ENCODE results near the gene PTHLH.

DNA sequence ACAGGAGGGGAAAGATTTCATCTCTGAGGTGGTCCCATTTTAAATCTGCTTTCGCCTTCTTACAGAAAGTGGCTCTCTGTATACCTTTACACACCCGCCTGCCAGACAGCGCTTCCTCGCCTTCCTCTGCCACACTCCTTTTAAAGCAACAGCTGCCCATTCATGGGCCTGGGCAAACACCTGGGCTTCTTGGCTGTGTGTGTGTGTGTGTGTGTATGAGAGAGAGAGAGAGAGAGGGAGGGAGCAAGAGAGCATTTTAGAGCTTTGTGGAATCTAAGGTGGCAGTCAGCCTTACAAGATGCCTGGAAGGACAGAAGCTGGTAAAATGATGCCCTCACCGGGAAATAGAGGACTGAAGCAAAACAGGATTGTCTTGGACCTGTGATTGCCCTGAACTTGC lies 20.0 kb downstream of the PTHLH start:
- no peak for TF ChIP-seq JUN (IDR thresholded peaks at IDR 0.05; ENCODE audit: borderline replicate concordance, insufficient read depth, insufficient read length, low read depth)
- TF ChIP-seq CTCF (IDR thresholded peaks at IDR 0.05; ENCODE audit: extremely low read depth in 1 of 2, insufficient read depth in 1 of 2, low read depth in 1 of 2, low read length in 2 of 2), result no peak
- no peak for TF ChIP-seq POLR2A (IDR thresholded peaks at IDR 0.05; ENCODE audit: low read depth, low read length)
- no peak for TF ChIP-seq POLR2AphosphoS5 (IDR thresholded peaks at IDR 0.05; ENCODE audit: insufficient read depth, low read depth, low read length)
- no peak for TF ChIP-seq MYC (IDR thresholded peaks at IDR 0.05; ENCODE audit: low read depth, low read length)
- TF ChIP-seq EZH2 (IDR thresholded peaks at IDR 0.05; ENCODE audit: borderline replicate concordance, low read depth, low read length, severe bottlenecking), result no peak
